ENCODE measurements around the gene PRR12.

The PRR12 gene, protein sequence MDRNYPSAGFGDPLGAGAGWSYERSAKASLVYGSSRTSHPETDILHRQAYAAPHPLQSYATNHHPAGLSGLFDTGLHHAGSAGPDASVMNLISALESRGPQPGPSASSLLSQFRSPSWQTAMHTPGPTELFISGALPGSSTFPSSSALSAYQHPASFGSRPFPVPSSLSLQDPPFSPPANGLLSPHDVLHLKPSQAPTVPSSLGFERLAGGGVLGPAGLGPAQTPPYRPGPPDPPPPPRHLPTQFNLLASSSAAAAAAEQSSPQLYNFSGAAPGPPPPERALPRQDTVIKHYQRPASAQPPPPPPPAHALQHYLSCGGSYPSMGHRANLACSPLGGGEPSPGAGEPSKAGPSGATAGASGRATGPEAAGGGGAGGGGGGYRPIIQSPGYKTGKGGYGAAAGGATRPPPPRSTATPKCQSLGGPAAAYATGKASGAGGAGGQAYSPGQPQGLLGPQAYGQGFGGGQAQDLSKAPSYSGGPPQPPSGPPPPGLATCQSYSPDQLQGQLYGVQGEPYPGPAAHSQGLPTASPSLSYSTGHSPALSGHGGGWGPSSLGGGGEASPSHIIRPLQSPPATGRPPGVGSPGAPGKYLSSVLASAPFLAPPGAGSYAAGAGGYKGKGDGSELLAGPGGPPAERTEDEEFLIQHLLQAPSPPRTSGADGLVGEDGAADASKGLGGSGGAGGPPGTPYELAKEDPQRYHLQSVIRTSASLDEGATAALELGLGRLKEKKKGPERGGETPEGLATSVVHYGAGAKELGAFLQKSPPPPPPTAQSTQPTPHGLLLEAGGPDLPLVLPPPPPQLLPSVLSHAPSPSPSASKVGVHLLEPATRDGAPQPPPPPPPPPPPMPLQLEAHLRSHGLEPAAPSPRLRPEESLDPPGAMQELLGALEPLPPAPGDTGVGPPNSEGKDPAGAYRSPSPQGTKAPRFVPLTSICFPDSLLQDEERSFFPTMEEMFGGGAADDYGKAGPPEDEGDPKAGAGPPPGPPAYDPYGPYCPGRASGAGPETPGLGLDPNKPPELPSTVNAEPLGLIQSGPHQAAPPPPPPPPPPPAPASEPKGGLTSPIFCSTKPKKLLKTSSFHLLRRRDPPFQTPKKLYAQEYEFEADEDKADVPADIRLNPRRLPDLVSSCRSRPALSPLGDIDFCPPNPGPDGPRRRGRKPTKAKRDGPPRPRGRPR (N-terminal part only)

DNA sequence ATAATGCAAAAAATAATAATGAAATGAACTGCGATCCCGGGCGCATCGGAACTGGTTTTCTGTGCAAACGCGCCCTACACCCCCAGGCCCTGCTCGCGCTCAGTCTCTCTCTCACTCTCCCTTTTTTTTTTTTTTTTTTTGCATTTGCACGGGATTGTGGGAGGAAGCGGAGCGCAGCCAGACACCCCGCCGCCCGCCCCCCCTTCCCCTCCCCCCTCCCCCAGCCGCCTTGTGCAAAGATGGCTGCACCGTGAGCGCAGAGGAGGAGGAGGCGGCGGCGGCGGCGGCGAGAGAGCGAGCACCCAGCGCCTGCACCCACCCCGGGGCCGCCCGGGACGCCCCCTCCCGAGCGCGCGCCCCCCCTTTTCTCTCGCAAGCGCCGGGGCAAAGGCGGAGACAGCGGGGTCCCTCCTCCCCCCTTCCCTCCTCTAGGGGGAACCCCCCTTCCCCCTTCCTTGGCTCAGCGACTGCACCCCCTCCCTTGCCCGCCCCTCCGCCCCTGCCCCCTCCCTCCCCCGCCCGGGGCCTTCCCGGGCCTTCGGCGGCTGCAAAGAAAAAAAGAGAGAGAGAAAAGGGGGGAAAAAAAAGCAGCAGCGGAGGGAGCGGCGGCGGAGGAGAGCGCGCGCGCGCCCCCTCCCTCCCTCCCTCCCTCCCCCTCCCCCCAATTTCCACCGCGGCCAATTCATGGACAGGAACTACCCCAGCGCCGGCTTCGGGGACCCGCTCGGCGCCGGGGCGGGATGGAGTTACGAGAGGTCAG, at the start of gene PRR12:
PRR12 (plus strand) TSS at position 212 of the 760 bp plus-strand sequence; CDS start at position 685, 473 bp downstream.
- H3K4me1 Mint-ChIP-seq (ENCODE audit: low read depth) = peaks cover 42% of the 10 kb centered on the region
- H3K27me3 Mint-ChIP-seq = peaks cover 3% of the 10 kb centered on the region
- peaks cover 37% of the 10 kb centered on the region for H3K36me3 Mint-ChIP-seq (ENCODE audit: low read depth)
- peak within 1 kb of the TSS; percentile 82 for H3K27ac Mint-ChIP-seq
- H3K9me3 Mint-ChIP-seq = no peaks in the 10 kb centered on the region
- peak within 1 kb of the TSS; percentile 84 for H3K4me3 Mint-ChIP-seq
- intact Hi-C loops (cut with micrococcal nuclease) = loop anchor here (1.0 to 2.0 kb wide), 3 partner anchors 11 to 86 kb away; partner anchors contain the start of genes NOSIP, PRMT1 and SCAF1

DNA sequence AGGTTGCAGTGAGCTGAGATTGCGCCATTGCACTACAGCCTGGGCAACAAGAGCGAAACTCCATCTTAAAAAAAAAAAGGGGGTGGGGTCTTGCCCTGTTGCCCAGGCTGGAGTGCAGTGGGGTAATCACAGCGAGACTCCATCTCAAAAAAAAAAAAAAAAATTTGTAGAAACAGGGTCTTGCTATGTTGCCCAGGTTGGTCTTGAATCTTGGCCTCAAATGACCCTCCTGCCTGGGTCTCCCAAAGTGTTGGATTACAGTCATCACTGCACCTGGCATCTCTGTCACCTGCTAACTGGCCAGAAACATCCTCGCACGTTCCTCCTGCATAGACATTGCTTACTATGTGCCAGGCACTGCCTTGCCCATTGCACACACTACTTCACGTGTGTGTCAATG, 49.1 kb upstream of the PRR12 start:
- no peak overlapping the region for H3K27ac Mint-ChIP-seq

DNA sequence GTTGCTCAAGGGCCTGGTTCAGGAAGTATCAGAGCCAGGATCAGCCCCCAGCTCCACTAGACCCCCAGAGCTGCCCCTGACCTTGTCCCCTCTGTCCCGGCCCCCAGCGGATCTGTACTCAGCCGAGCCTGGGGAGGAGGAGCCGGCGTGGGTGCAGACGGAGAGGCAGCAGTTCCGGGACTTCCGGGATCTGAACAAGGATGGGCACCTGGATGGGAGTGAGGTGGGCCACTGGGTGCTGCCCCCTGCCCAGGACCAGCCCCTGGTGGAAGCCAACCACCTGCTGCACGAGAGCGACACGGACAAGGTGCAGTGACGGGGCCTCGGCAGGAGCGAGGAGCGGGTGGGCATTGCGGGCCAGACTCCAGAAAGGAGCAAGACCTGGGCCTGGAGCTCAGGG, 48.5 kb upstream of the PRR12 start:
- Mint-ChIP-seq H3K27me3 (peaks cover 1% of the 10 kb centered on the region), H3K36me3 (ENCODE audit: low read depth) (peaks cover 83% of the 10 kb centered on the region), H3K9me3 (no peaks in the 10 kb centered on the region), H3K4me1 (ENCODE audit: low read depth) (peaks cover 28% of the 10 kb centered on the region), H3K4me3 (no peak overlapping the region), H3K27ac (peak overlapping the region; percentile 7)
- intact Hi-C loops (cut with micrococcal nuclease) = no loop called here

More for the DNA sequence above, 49.1 kb upstream of the PRR12 start:
- no peaks in the 10 kb centered on the region for H3K9me3 Mint-ChIP-seq
- peaks cover 1% of the 10 kb centered on the region for H3K27me3 Mint-ChIP-seq
- H3K4me3 Mint-ChIP-seq = no peak overlapping the region
- H3K36me3 Mint-ChIP-seq (ENCODE audit: low read depth) = peaks cover 83% of the 10 kb centered on the region
- intact Hi-C loops (cut with micrococcal nuclease) = no loop called here
- H3K4me1 Mint-ChIP-seq (ENCODE audit: low read depth) = peaks cover 28% of the 10 kb centered on the region

DNA sequence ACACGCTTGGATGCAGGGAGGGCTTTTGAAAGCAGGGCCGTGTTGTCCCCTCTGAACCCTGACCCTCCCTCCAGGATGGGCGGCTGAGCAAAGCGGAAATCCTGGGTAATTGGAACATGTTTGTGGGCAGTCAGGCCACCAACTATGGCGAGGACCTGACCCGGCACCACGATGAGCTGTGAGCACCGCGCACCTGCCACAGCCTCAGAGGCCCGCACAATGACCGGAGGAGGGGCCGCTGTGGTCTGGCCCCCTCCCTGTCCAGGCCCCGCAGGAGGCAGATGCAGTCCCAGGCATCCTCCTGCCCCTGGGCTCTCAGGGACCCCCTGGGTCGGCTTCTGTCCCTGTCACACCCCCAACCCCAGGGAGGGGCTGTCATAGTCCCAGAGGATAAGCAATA, 48.0 kb upstream of the PRR12 start:
- Mint-ChIP-seq H3K4me1 (ENCODE audit: low read depth) (peaks cover 24% of the 10 kb centered on the region), H3K27ac (peak overlapping the region; percentile 61), H3K9me3 (no peaks in the 10 kb centered on the region), H3K27me3 (peaks cover 1% of the 10 kb centered on the region), H3K36me3 (ENCODE audit: low read depth) (peaks cover 83% of the 10 kb centered on the region), H3K4me3 (no peak overlapping the region)
- intact Hi-C loops (cut with micrococcal nuclease) = no loop called here

DNA sequence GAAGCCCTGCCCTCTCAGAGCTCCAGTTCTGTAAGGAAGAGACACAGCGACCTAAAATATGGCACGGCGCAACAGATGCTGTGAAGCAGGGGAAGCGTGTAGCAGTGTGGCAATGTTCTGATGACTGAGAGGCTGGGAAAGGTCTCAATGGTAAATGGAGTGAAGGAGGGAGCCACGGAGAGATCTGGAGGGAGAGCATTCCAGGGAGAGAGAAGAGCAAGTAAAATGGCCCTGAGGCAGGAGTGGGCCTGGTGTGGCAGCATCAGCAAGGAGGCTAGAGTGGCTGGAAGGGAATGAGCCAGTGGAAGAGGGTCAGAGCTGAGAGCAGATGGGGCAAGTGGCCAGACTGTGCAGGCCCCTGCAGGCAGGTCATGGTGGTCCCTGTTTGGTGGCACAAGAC, 46.8 kb upstream of the PRR12 start:
- Mint-ChIP-seq H3K36me3 (ENCODE audit: low read depth) (peaks cover 83% of the 10 kb centered on the region), H3K27ac (peak overlapping the region; percentile 18), H3K9me3 (no peaks in the 10 kb centered on the region), H3K4me3 (no peak overlapping the region), H3K27me3 (peaks cover 1% of the 10 kb centered on the region), H3K4me1 (ENCODE audit: low read depth) (peaks cover 23% of the 10 kb centered on the region)
- intact Hi-C loops (cut with micrococcal nuclease) = no loop called here

DNA sequence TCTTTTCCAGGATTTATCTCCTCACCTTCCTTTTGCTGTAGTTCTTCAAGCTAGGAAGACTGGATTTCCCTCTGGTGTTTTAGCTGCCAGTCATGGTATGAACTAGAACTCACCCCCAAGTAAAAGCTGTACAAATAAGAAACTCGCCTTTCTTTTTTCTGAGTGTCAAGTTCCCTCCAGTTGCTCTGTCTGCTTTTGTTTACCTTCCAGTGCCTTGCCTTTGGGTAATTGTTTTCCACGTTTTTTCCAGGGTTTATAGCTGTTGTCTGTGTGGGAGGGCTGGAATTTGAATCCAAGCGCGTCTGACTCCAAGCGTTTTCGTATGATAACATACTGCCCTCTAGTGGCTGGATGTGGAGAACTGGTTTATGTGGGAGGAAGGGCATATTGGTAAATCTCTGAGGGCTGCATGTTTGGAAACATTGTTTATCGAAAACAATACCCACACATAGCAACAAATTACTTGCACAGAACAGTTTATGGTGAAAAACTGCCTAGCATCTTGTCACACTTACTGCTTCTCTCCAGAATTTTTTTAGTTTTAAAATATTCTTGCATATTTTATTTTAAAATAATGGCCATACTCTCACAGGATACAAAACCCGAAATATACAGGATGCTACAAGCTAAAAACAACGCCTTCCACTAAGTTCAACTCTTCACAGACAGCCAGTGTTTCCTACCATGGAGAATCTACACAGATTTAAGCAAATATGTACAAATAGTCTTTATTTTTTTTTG, 44.0 kb upstream of the PRR12 start:
- peaks cover 36% of the 10 kb centered on the region for H3K4me1 Mint-ChIP-seq (ENCODE audit: low read depth)
- no peak overlapping the region for H3K27ac Mint-ChIP-seq
- intact Hi-C loops (cut with micrococcal nuclease) = loop anchor here (1.0 kb wide), 1 partner anchor 41 kb away; no protein-coding TSS in a partner anchor
- H3K36me3 Mint-ChIP-seq (ENCODE audit: low read depth) = peaks cover 72% of the 10 kb centered on the region
- peaks cover 1% of the 10 kb centered on the region for H3K27me3 Mint-ChIP-seq
- H3K4me3 Mint-ChIP-seq = no peak overlapping the region
- H3K9me3 Mint-ChIP-seq = no peaks in the 10 kb centered on the region

DNA sequence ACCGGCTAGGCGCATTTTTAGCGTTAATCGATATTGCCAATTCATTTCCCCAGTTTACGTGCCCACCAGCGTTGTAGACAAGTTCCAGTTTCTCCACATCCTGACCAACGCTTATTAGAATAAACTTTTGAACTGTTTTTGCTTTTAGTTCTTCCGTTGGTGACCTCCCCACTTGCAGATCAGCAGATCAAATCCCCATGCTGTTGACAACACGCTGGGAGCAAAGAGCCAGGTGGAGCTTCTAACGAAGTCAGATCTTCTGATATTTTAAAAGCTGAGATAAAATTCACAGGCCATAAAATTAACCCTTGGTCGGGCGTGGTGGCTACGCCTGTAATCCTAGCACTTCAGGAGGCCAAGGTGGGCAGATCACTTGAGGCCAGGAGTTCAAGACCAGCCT, 41.9 kb upstream of the PRR12 start:
- peaks cover 1% of the 10 kb centered on the region for H3K27me3 Mint-ChIP-seq
- peaks cover 64% of the 10 kb centered on the region for H3K36me3 Mint-ChIP-seq (ENCODE audit: low read depth)
- no peaks in the 10 kb centered on the region for H3K9me3 Mint-ChIP-seq
- no peak overlapping the region for H3K4me3 Mint-ChIP-seq
- intact Hi-C loops (cut with micrococcal nuclease) = no loop called here
- H3K4me1 Mint-ChIP-seq (ENCODE audit: low read depth) = peaks cover 48% of the 10 kb centered on the region
- no peak overlapping the region for H3K27ac Mint-ChIP-seq

DNA sequence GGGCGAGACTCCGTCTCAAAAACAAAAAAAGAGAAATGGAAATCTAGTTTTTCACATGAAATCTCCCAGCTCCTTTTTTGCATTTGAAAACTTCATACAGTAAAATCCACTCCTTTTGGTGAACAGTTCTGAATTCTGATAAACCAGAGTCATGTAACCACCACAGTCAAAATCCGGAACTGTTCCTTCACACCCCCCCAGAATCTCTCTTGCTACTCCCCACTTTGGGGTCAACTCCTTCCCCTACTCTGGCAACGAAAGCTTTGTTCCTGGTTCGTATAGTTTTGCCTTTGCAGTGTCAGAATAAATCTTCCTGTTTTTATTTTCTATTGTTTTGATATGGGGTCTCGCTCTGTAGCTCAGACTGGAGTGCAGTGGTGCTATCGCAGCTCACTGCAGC, 39.5 kb upstream of the PRR12 start:
- no peak overlapping the region for H3K4me3 Mint-ChIP-seq
- intact Hi-C loops (cut with micrococcal nuclease) = no loop called here
- H3K27ac Mint-ChIP-seq = peak overlapping the region; percentile 91

DNA sequence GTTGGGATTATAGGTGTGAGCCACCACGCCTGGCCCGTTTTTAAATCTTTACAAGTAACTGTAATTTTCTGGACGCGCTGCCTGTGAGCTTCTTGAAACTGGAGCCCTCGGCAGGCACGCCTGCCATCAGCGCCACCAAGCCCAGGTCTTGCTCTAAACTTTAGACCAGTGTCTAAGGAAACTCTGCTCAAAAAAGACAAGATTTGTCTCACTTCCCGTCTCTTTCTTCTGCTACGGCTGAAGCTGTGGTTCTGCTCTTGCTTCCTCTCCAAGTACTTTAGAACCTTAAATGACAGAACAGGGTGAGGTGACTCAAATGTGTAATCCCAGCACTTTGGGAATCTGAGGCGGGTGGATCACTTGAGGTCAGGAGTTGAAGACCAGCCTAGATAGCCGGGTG, 38.2 kb upstream of the PRR12 start:
- Mint-ChIP-seq H3K4me3 (peak overlapping the region; percentile 68), H3K27ac (peak overlapping the region; percentile 91), H3K36me3 (ENCODE audit: low read depth) (peaks cover 81% of the 10 kb centered on the region), H3K9me3 (no peaks in the 10 kb centered on the region), H3K4me1 (ENCODE audit: low read depth) (peaks cover 45% of the 10 kb centered on the region), H3K27me3 (no peaks in the 10 kb centered on the region)
- intact Hi-C loops (cut with micrococcal nuclease) = no loop called here

More for the DNA sequence above, 39.5 kb upstream of the PRR12 start:
- Mint-ChIP-seq H3K36me3 (ENCODE audit: low read depth) (peaks cover 80% of the 10 kb centered on the region), H3K9me3 (no peaks in the 10 kb centered on the region), H3K4me1 (ENCODE audit: low read depth) (peaks cover 55% of the 10 kb centered on the region), H3K27me3 (no peaks in the 10 kb centered on the region)

DNA sequence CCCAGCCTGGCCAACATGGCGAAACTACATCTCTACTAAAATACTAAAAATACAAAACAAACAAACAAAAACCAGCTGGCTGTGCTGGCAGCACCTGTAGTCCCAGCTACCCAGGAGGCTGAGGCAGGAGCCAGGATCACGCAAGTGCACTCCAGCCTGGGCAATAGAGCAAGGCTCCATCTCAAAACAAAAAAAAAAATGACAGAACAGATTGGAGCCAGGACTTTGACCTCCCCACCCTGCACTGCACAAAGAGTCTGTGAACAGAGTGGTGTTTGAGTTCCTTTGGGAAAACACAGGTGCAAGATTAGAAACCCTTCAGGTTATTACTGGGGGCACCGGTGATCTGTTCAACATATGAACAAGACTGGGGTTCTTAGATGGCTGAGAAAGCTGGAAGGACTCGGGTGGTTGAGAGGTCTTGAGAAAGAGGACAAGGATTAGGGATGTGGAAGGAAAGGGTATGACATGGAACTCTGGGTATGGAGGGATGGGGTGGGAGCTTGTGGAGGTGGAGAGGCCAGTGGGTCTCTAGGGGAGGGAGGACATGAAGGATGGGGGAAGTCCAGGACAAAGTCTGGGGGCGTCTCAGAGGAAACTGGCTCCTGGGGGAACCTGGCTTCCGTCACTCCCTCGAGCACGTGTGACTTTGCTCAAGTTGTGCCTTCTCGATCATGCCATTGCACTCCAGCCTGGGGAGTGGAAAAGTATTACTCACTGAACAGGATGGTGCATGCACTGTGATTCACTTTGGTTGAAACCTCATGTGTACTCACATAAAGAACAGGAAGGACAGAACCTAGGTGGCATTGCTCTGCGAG, 37.3 kb upstream of the PRR12 start:
- peaks cover 81% of the 10 kb centered on the region for H3K36me3 Mint-ChIP-seq (ENCODE audit: low read depth)
- no peaks in the 10 kb centered on the region for H3K27me3 Mint-ChIP-seq
- intact Hi-C loops (cut with micrococcal nuclease) = no loop called here
- H3K4me3 Mint-ChIP-seq = no peak overlapping the region
- H3K4me1 Mint-ChIP-seq (ENCODE audit: low read depth) = peaks cover 47% of the 10 kb centered on the region
- peak overlapping the region; percentile 91 for H3K27ac Mint-ChIP-seq
- no peaks in the 10 kb centered on the region for H3K9me3 Mint-ChIP-seq

DNA sequence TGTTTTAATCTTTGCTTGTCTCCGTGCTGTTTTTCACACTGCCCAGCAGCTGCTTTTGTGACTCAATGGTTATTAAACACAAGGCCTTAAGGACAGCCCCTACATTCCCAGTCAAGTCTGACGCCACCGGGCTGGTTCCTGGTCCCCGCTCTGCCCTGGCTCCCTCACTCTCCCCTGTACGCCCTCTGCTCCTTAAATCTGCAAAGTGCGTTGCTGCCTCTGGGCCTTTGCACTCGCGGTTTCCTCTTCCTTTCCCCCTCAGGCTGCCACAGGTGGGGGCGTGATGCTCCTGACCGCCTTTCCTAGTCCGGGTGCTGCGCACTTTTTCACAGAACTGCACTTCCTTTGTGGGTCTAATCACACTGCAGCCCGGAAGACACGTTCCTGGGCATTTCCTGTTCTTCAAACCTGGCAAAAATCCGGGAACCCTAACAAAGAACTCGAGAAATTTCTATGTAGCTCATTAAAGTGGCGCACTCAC, 36.2 kb upstream of the PRR12 start:
- Mint-ChIP-seq H3K27me3 (no peaks in the 10 kb centered on the region), H3K4me1 (ENCODE audit: low read depth) (peaks cover 49% of the 10 kb centered on the region), H3K9me3 (no peaks in the 10 kb centered on the region), H3K4me3 (no peak overlapping the region), H3K36me3 (ENCODE audit: low read depth) (peaks cover 81% of the 10 kb centered on the region), H3K27ac (peak overlapping the region; percentile 91)
- intact Hi-C loops (cut with micrococcal nuclease) = no loop called here

All from dendritic cell treated with granulocyte-macrophage colony-stimulating factor and Interleukin-4, amounts not matched to agents 40 ng/mL and 50 ng/mL, for 4 days (primary cell).